Small intestine (tissue), 7 donors: ENCODE data around the gene ZNF804B. TPM values are rescaled to one million over a fixed set of nuclear protein-coding genes. Genes with fewer than 3 reads are reported as not detected.

Source experiments
- DNase-seq, 2 donors: peaks; one replicate each; pipeline versions ENCODE4 v3.0.0 to v3.0.0-alpha.2; 2013
- FAIRE-seq: peaks from 2 replicates; lab custom pipeline; 2012; peaks lifted over from hg19 to GRCh38; lab: Jason Lieb, UNC
- H3K27ac ChIP-seq, 3 donors: one replicate each; pipeline ENCODE4 v1.5.1; 2013; ENCODE audit warnings: low read length in 2 of 3, mild to moderate bottlenecking in 2 of 3, control low read depth in 1 of 3, inconsistent platforms in 1 of 3, low read depth in 1 of 3, moderate library complexity in 1 of 3
- H3K27me3 ChIP-seq, 3 donors: one replicate each; pipeline ENCODE4 v1.6.1; 2013; ENCODE audit warnings: low read length in 3 of 3, inconsistent platforms in 1 of 3; ENCODE audit not compliant: control insufficient read depth in 3 of 3, insufficient read depth in 3 of 3
- H3K36me3 ChIP-seq, 3 donors: one replicate each; pipeline ENCODE4 v1.6.1; 2013; ENCODE audit warnings: low read length in 3 of 3, inconsistent platforms in 1 of 3, low read depth in 1 of 3, mild to moderate bottlenecking in 1 of 3, moderate library complexity in 1 of 3; ENCODE audit not compliant: control insufficient read depth in 3 of 3, insufficient read depth in 2 of 3
- H3K4me1 ChIP-seq, 3 donors: one replicate each; pipeline ENCODE4 v1.6.1; 2013; ENCODE audit warnings: low read length in 2 of 3, inconsistent platforms in 1 of 3, low read depth in 1 of 3, mild to moderate bottlenecking in 1 of 3, moderate library complexity in 1 of 3; ENCODE audit not compliant: control insufficient read depth in 3 of 3, insufficient read depth in 2 of 3
- H3K4me3 ChIP-seq, 3 donors: one replicate each; pipeline ENCODE4 v1.5.1; 2013; ENCODE audit warnings: low read length in 3 of 3, control low read depth in 1 of 3, inconsistent platforms in 1 of 3, low read depth in 1 of 3, mild to moderate bottlenecking in 1 of 3, moderate library complexity in 1 of 3
- H3K9me3 ChIP-seq, 2 donors: one replicate each; pipeline ENCODE4 v1.6.1; 2013; ENCODE audit warnings: low read depth in 1 of 2, low read length in 1 of 2; ENCODE audit not compliant: control insufficient read depth in 2 of 2, insufficient read depth in 1 of 2
- WGBS, 3 donors: extraction: QIAGEN DNeasy Blood & Tissue Kit; methylation state at CpG; one replicate each; pipeline ENCODE4 v1.1.7; 2013; 5-methylcytosine and 5-hydroxymethylcytosine counted together
- polyA plus RNA-seq, 4 donors: library from polyadenylated mRNA; stranded (reverse) in 3 of 4; unstranded in 1 of 4; fragments of 200-250 nt in 3 of 4; fragments of 120-200 nt in 1 of 4; gene quantifications; one replicate each; pipeline versions ENCODE4 v1.2.1 to v1.2.3, GENCODE V29; 2013
- donor health status: healthy with polysubstance abuse.
- donor health status: control.
- donor health status: control.
- donor health status: Bipolar disorder and iron deficiency.
- donor health status: healthy.

Gene ZNF804B
- polyA plus RNA-seq, 4 donors = 0.03 to 0.12 TPM; not detected in 2

DNA sequence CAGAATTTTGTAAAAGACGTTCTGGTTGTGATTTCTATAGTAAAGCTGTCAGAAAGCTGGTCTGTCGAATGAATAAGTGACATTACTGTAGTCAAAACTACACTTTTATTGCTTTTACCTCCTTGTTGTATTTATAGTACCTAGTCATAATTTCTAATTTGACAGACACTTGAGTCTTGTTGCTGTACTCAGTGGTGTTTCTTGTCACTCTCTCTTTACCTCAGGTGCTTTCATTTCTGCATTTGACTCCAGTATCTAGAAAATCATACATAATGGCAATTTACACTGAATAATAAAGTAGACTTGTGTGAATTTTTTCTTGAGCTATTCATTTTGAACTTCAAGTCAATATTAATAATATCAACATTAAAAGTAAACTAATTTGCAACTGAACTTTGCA, 293.6 kb downstream of the ZNF804B start:
- Histone ChIP-seq H3K4me1 (no peaks in the 10 kb centered on the region), H3K27me3 (no peaks in the 10 kb centered on the region), H3K36me3 (no peaks in the 10 kb centered on the region), H3K27ac (no peak overlapping the region), H3K9me3 (no peaks in the 10 kb centered on the region), H3K4me3 (no peak overlapping the region)
- FAIRE-seq = no peak
- DNase-seq = no peak
- WGBS, 3 donors = 53 to 72% (median 55%) methylated on average over 2 of the region's 2 CpGs

DNA sequence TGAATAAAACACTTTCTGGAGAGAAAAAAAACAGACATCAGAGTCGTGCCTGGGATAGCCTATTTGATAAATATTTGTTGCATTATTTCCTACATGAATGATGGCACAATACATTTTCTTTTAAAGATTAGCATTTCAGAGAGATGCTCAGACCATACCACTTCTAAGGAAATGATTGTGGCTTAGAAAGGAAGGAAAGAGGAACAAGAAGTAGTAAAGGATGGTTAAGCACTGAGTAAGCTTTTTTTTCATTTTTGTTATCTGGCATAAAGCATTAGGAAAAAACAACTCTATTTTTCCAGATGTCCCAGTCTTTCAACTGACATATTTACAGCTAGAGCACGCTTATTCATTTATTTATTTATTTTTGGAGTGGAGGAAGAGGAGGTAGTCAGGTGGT, 294.9 kb downstream of the ZNF804B start:
- no peak overlapping the region for H3K27ac ChIP-seq
- no peak overlapping the region for H3K4me3 ChIP-seq
- 7 to 41% (median 7%) methylated on average over 2 of the region's 2 CpGs for WGBS, 3 donors
- H3K27me3 ChIP-seq = no peaks in the 10 kb centered on the region
- H3K9me3 ChIP-seq = no peaks in the 10 kb centered on the region
- H3K36me3 ChIP-seq = no peaks in the 10 kb centered on the region
- FAIRE-seq (no peak), DNase-seq (no peak)
- H3K4me1 ChIP-seq = no peaks in the 10 kb centered on the region

DNA sequence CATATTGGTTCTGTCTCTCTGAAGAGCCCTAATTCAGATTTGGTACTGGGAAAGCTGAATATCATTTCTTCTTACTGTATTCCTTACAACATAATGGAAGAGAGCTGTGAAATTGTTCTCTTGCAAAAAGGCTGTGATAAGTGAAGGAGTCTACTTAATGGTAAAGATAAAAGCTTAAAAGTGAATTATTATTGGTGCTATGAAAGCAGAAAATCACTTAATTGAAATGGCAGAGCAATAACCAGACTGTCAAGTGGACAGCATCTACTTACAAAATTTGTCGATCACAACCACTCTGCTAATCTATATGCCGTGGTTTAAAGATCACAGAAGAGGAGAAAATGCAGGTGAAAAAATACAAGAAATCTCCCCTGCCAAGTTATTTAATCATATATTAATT, 300.7 kb downstream of the ZNF804B start:
- Histone ChIP-seq H3K4me1 (no peaks in the 10 kb centered on the region), H3K36me3 (no peaks in the 10 kb centered on the region), H3K27ac (no peak overlapping the region), H3K4me3 (no peak overlapping the region), H3K9me3 (no peaks in the 10 kb centered on the region), H3K27me3 (no peaks in the 10 kb centered on the region)
- no peak for DNase-seq
- 84 to 95% (median 86%) methylated on average over 2 of the region's 2 CpGs for WGBS, 3 donors
- no peak for FAIRE-seq

GRCh38 chr7:89064831-89065230, 305.3 kb downstream of the ZNF804B start:
- FAIRE-seq (no peak), DNase-seq (no peak)
- Histone ChIP-seq H3K27me3 (no peaks in the 10 kb centered on the region), H3K4me3 (no peak overlapping the region), H3K4me1 (no peaks in the 10 kb centered on the region), H3K9me3 (no peaks in the 10 kb centered on the region), H3K27ac (no peak overlapping the region), H3K36me3 (no peaks in the 10 kb centered on the region)
- WGBS, 3 donors = 65 to 77% (median 70%) methylated on average over 3 of the region's 3 CpGs

DNA sequence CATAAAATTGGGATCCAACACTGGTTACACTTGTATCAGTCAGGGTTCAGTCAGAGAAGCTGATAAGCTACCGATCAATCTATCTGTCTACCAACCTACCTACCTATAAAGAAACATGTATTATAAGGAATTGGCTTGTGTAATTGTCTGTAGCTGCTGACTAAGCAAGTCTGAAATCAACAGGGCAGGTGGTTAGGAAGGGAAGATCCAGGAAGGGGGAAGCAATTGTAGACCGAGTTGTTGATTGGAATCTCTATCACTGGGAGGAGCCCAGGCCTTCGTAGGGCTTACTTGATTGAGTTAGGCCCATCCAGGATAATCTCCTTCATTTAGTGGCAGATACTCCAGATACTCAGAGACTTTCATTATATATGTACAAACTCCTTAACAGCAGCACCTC, 307.5 kb downstream of the ZNF804B start:
- Histone ChIP-seq H3K4me3 (no peak overlapping the region), H3K9me3 (no peaks in the 10 kb centered on the region), H3K27ac (no peak overlapping the region), H3K27me3 (no peaks in the 10 kb centered on the region), H3K4me1 (no peaks in the 10 kb centered on the region), H3K36me3 (no peaks in the 10 kb centered on the region)
- 59 to 76% (median 62%) methylated on average over 3 of the region's 3 CpGs for WGBS, 3 donors
- FAIRE-seq (no peak), DNase-seq (no peak)

DNA sequence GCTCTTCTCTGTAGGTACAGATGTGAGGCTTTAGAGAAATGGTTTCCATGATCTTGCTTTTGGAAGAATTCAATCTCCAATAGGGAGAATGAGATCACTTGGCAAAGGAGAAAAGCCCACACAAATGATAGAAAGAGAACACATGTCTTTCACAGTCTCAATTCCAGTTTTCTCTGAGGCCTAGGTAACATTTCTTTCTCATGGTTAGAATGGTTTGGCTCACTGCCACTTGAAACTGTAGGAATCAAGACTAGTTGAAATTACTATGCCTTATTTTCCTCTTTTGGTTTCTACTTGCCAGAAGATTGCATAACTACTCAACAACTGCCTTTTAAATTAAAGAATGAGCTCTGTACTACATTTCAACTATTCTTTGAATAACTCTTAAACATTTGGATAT, 312.6 kb downstream of the ZNF804B start:
- Histone ChIP-seq H3K27ac (no peak overlapping the region), H3K27me3 (no peaks in the 10 kb centered on the region), H3K4me3 (no peak overlapping the region), H3K36me3 (no peaks in the 10 kb centered on the region), H3K9me3 (peaks cover 0 to 3% of the 10 kb centered on the region in 2 donors), H3K4me1 (no peaks in the 10 kb centered on the region)
- DNase-seq (no peak), FAIRE-seq (no peak)

- DNase-seq (no peak), FAIRE-seq (no peak)
- H3K36me3 ChIP-seq = no peaks in the 10 kb centered on the region
- H3K27ac ChIP-seq = no peak overlapping the region
- H3K4me1 ChIP-seq = no peaks in the 10 kb centered on the region
- no peaks in the 10 kb centered on the region for H3K27me3 ChIP-seq
- peaks cover 0 to 3% of the 10 kb centered on the region in 2 donors for H3K9me3 ChIP-seq
- H3K4me3 ChIP-seq = no peak overlapping the region
- 53 to 68% (median 59%) methylated on average over 2 of the region's 2 CpGs for WGBS, 3 donors
Observed at GRCh38 chr7:89073776-89074175, 314.3 kb downstream of the ZNF804B start.

DNA sequence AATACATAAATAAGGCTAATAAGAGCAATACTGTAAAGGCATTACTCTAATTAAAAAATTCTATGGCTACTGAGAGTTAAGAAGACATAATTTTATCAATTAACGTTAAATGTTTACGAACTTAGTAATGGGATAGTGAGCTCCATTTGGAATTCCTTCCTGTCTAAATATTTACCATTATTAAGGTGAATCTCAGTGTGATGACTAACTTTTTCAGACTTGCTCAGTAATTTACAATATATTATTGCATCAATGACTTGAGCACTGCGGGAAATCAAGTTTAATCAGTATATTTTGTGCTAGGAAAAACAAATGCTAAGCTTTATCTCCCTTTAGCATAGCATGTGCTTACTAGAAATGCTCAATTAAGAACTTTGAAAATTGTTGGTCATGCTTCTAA, 318.5 kb downstream of the ZNF804B start:
- Histone ChIP-seq H3K4me3 (no peak overlapping the region), H3K36me3 (no peaks in the 10 kb centered on the region), H3K9me3 (peaks cover 0 to 3% of the 10 kb centered on the region in 2 donors), H3K27ac (no peak overlapping the region), H3K27me3 (no peaks in the 10 kb centered on the region), H3K4me1 (no peaks in the 10 kb centered on the region)
- FAIRE-seq = no peak
- DNase-seq = no peak
- WGBS, 3 donors = 70 to 78% (median 72%) methylated on average over 3 of the region's 3 CpGs

DNA sequence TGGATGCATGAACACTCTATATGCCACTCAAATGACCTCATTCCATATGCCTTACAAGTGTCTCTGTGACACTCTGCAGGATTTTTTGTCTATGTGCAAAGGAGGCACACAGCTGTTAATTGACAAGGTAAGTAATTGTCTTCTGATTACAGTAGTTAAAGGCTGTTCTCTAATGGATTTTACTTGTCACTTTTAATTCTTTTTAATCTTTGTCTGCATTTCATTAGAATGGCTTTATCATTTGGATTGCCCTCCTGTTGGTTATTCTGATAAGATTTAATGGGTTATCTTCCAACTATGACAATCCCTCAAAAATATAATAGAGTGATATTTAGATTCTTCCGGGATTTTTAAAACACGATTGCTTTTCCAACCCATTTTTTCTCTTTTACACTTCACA, 326.1 kb downstream of the ZNF804B start:
- no peak overlapping the region for H3K4me3 ChIP-seq
- H3K27me3 ChIP-seq = no peaks in the 10 kb centered on the region
- H3K36me3 ChIP-seq = no peaks in the 10 kb centered on the region
- DNase-seq (no peak), FAIRE-seq (no peak)
- no peaks in the 10 kb centered on the region for H3K9me3 ChIP-seq
- H3K27ac ChIP-seq = no peak overlapping the region
- 77 to 89% (median 85%) methylated on average over 2 of the region's 2 CpGs for WGBS, 3 donors
- no peaks in the 10 kb centered on the region for H3K4me1 ChIP-seq
